GM18511 (cell line): ENCODE data around the gene COX19.
"Not testable (repeated sequence)": the region's sequence is repeated elsewhere in the genome, so short reads cannot be mapped to it uniquely, and the experiment has no call there.

Experiments used
- ATAC-seq: cut with Tn5 transposase; IDR thresholded peaks from one replicate; pipeline ENCODE4 v1.9.1; 2021; ENCODE audit warnings: mild to moderate bottlenecking, moderate library complexity; ENCODE audit not compliant: unreplicated experiment

The COX19 gene

GRCh38 chr7:1011297-1012003 lies 36.1 kb upstream of the COX19 start:
- no peak for ATAC-seq

DNA sequence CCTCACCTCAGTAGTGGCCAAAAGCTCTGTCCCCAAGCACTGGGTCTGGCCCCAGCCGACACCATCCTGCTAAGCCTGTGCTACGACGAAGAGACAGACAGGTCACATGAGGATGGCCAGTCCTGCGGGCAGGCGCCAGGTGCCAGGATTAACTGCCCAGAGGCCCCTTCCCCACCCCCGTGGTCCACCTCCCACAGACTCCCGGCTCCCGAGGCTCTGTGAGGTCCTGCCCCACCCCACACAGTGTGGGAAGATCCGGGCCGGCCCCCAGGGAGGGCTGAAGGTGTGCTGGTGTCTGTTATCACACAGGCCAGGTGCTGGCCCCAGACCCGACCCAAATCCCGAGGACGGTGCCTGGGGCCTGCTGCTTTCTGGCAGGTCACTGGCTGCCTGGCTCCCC lies 34.9 kb upstream of the COX19 start:
- ATAC-seq, result no peak

DNA sequence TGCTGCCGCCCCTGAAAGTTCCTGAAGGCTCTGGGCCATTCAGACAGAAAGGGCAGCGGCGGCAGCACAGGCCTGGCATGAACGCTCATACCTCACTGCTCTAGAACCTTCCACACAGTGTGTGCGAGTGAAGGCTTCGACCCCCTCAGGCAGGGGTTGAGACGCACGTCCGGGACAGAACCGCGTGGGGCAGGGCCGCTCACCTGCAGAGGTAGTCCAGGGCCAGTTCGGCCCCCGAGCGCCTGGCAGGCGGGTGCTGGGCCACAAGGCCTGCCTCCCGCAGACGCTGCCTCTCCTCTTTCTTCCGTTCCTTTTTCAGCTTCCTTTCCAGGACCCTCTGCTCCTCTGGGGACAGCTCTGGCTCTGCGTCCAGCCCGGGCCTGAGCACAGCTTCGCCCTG lies 34.4 kb upstream of the COX19 start:
- ATAC-seq, result no peak

DNA sequence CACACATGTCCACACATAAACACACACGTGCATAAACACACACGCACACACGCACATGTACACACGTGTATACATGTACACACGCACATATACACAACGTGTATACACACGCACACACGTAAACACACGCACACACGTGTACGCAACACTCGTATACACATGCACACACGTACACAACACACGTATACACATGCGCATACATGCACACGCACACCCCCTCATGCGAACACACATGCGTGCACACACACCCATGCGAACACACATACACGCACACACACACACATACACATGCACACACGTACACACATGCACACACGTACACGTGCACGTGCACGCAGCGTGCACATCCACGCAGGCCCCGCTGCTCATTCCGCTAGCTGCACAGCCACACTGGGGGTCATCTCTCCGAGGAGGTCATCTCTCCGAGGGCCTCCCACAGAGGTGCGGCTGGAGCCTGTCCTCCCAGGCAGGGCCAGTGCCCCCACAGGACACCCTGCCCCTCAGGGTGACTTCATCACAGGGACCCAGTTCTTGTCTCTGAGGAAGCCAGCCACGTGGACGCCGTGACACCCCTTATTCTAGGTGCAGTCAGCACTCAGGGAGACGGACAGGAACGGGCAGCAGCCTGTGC lies 33.5 kb upstream of the COX19 start:
- no peak for ATAC-seq

DNA sequence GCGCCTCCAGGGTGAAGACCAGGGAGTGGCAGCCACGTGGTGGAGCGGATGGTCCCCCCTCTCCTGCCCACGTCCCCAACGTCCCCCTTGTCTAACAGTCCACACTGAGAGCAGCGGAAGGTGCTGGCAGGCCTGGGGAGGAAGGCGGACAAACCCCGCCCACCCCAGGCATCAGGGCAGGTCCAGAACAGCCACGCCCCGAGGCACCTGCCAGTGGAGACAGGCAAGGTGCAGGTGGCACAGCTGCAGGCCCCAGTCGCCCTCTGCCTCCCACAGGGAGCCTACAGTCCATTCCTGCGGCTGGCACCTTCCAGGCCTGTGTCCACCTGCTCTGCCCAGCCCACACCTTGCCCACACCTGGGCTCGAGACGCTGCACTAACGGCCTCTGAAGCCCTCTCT lies 32.6 kb upstream of the COX19 start:
- ATAC-seq, result no peak

DNA sequence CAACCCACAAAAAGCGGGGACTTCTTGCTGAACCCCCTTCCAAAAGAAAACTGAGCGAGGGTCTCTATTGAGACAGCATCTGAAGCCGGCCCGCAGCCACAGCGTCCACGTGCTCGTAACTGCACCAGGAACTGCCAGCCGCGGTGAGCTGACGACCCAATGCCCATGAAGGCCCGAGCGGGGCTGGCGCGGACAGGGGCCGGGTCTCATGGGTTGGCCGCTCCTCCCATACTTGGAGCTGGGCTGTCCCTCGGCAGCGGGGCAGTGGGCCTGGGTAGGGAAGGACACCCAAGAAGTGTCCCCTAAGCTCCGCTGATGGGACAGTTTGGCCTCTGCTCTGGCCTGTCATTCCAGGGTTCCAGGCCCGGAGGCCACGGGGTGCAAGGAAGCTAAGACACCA lies 30.0 kb upstream of the COX19 start:
- no peak for ATAC-seq

DNA sequence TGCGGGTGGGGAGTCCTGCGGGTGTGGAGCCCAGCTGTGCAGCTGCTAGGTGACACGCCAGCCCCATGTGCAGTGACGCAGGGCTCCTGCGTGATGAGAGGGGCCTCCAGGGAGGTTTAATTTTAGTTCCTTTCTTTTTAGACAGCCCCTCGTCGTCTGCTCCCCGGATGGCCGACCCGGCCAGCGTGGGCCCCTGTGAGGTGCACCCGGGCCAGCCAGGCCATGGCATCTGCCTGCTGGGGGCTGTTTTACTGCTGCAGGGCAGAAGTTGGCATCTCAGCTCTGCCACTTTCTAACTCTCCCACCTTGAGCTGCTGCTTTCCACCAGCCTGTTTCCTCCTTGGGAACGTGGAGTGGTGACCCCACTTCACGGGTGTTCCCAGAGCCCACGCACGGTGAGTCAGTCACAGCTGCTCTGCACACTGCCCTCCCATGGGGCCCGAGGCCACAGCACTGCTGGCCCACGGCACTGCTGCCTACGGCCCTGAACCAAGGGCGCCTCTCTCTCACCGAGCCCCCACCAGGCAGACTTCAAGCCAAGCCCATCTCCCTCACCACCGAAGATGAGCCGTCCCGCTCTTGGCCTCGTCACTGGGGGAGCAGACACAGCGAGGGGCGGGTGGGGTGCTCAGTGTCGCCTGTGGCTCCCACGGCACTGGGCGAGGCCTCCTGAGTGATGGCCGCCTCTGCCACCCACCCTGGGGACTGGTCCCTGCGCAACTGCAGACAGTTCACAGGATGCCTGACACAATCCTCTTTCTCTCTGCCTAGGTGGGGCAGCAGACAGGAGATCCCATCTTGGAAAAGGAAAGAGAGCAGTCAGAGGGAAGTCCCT lies 28.9 kb upstream of the COX19 start:
- no peak for ATAC-seq

DNA sequence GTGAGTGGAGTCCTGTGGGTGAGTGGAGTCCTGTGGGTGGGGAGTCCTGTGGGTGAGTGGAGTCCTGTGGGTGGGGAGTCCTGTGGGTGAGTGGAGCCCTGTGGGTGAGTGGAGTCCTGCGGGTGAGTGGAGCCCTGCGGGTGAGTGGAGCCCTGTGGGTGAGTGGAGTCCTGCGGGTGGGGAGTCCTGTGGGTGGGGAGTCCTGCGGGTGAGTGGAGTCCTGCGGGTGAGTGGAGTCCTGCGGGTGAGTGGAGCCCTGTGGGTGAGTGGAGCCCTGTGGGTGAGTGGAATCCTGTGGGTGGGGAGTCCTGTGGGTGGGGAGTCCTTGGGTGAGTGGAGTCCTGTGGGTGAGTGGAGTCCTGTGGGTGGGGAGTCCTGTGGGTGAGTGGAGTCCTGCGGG lies 27.1 kb upstream of the COX19 start:
- not testable (repeated sequence) for ATAC-seq

GRCh38 chr7:1002026-1002425 lies 26.7 kb upstream of the COX19 start:
- ATAC-seq, result not testable (repeated sequence)

DNA sequence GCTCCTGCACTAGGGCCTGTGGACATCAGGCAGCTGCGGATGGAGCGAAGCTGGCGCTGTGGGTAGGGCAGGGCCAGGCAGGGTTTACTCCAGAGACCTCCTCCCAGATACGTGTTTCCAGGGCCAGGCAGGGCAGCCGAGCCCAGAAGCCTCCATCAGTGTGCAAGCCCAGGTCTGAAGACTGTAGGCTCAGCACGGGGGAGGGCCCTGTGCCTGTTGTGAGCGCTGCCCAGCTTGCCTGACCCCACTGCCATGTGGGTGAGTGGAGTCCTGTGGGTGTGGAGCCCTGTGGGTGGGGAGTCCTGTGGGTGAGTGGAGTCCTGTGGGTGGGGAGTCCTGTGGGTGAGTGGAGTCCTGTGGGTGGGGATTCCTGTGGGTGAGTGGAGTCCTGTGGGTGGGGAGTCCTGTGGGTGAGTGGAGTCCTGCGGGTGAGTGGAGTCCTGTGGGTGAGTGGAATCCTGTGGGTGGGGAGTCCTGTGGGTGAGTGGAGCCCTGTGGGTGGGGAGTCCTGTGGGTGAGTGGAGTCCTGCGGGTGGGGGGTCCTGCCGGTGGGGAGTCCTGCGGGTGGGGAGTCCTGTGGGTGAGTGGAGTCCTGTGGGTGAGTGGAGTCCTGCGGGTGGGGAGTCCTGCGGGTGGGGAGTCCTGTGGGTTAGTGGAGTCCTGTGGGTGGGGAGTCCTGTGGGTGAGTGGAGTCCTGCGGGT lies 25.9 kb upstream of the COX19 start:
- ATAC-seq, result not testable (repeated sequence)

DNA sequence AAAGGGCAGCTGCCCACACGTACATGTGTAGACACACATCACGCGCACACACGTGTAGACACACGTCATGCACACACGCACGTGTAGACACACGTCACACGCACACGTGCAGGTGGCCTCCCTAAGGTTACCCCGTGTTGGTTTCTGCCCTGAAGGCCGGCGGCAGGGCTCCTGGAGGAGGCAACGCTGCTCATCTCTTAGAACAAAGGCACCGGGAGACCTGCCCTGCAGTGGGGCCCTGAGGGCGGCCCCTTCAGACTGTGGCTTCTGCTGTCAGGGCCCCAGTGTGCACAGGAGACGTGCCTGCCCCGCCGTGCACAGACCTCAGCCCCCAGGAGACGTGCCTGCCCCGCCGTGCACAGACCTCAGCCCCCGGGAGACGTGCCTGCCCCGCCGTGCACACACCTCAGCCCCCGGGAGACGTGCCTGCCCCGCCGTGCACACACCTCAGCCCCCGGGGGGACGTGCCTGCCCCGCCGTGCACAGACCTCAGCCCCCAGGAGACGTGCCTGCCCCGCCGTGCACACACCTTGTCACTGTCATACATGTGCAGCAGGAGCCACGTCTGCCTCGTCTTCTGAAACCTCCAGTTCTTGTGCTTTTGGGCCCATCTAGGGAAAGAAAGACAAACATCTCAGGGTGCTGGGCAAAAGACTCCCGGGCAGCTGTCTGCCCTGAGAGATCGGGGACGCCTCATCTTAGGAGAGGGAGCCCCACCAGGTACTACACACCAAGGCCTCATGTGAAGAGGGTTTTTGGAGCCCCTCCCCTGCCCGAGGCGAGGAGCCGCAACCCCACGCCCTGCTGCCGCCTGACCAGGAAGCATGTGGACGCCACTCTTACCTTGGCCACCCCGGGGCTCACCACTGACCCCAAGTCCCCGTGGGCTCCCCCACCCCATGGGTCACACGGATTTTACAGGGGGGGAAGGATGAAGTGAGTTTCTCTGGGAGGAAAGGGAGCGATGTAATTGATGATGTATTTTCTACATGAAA lies 24.9 kb upstream of the COX19 start:
- no peak for ATAC-seq

DNA sequence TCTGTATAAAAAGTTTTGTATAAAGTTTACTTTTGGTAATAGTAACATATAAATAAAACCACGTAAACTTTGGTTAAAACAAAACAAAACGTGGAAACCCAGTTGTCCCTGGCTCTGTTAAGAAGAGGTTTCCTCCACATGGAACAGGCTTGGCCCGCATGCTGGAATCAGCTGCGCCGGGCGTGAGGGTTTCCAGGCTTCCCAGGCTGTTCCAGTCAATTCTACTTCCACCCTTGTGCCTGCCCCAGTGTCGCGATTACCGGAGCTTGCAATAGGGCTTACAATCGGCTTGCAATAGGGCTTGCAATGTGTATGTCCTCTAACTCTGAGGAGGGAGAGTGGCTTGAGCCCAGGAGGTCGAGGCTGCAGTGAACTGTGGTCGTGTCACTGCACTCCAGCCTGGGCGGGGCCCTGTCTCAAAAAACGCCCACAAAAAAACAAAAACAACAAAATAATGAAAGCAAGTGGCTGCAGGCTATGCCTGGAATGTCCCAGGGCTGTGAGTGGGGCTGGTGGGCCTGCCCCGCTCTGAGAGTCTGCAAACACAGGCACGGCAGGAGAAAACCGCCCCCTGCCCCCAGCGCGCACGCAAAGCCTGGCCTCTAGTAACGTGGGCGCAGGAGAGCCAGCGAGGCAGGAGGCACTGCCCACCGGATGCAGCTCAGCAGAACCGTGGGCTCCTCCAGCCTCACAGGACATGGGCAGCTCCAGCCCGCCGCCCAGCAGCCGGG lies 24.0 kb upstream of the COX19 start:
- ATAC-seq, result no peak

DNA sequence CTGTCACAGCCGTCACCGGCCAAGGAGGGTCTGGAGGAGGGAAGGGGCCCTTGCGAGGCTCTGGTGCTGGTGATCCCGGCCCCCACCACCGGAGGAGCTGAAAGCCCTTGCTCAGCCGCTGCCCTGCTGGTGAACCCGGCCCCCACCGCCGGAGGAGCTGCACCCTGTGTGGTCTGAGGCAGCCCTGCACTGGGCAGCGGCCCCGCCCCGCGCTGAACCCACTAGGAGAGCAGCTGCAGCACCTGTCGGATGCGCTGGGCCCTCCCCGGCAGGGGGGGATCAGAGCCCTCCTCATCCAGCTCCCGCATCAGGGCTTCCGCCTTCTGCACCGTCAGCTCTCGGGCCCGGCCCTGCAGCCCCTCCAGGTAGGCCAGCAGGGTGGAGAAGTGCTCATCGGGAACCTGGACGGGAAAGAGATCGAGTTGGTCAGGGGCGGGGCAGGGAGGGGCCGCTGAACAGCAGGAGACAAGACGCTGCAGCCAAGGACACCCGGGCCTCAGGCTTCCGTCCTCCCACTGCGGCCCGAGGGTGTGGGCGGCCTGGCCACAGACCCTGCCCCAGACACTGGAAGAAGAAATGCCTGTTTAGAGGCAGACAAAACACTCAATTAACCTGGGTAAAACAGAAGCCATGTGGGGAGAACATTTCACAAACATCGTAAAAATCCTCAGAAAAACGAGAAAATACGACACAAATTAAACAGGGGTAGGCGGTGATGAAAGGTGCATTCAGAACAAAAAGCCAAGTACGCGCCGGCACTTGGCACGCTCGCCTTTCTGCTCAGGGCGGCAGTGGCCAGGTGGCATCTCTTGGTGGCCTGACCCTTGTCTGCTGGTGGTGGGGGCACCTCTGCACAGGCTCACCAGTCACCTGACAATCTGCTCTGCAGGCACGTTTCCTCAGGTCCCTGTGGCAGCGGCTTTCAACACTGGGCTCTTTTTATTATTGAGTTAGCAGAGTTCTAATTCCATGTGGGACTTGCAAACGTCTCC lies 22.4 kb upstream of the COX19 start:
- ATAC-seq, result no peak

DNA sequence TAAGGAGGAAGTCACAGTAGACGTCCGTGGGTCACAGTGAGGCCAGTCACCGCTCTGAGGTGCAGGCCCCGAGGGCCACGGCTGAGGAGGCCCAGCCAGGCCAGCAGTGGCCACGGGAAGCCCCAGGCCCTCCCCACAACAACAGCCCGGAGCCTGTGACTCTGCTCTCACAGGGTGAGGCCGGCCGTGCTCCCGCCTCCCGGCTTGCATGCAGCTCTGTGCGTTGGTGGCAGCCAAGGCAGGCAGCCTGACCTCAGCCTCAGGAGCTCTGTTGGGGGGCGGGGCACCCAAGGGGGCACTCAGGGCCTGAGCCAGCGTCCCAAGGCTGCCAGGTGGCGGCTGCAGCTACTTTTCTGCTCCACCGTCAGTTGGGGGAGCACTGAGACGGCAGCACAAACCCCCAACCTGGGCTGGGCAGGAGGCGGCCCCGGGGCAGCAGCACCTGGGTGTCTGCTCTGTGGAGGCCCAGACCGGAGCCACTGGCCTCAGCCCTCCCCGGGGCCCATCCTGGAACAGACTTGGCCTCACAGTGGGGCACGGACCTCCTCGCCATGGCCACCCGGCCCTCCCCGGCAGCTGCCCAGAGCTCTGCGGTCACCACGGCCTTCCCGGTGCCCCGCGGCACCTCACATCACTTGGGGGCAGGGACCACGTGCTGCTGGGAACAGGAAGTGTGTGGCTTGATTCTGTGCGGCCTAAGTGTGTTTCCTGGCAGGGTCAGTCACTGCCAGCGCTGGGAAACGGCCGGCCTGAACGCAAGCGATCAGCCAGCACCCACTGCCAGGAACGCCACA lies 20.9 kb upstream of the COX19 start:
- ATAC-seq, result no peak

GRCh38 chr7:995571-995970 lies 20.2 kb upstream of the COX19 start:
- ATAC-seq, result no peak

GRCh38 chr7:994592-995308 lies 19.4 kb upstream of the COX19 start:
- ATAC-seq, result no peak
